ENCODE measurements around the gene RABEP2. TPM values are rescaled to one million over a fixed set of nuclear protein-coding genes. Genes with fewer than 3 reads are reported as not detected.

RABEP2 gene
- total and polyA plus RNA-seq, 2 experiments from 2014 or later, result 11.8 to 27.2 TPM

DNA sequence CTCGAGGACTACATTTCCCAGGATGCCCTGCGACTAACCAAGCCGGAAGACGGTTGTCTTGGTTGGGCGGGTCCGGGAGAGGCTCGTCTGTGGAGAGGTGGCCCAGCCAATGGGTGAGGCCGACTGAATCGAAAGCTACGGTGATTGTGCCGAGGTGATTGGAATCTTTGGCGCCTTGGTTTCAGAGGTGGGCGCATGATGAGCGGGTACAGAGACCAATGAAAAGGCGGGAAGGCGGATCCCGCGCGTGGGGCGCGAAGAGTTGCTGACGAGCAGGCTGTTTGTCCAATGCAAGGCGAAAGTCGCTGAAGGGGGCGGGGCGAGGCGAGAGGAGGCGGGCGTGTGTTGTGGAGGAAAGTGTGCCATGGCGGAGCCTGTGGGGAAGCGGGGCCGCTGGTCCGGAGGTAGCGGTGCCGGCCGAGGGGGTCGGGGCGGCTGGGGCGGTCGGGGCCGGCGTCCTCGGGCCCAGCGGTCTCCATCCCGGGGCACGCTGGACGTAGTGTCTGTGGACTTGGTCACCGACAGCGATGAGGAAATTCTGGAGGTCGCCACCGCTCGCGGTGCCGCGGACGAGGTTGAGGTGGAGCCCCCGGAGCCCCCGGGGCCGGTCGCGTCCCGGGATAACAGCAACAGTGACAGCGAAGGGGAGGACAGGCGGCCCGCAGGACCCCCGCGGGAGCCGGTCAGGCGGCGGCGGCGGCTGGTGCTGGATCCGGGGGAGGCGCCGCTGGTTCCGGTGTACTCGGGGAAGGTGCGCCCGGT, 25.8 kb upstream of the RABEP2 start, which contains the start of gene NFATC2IP (continued):
- TF ChIP-seq, protein P1, sequence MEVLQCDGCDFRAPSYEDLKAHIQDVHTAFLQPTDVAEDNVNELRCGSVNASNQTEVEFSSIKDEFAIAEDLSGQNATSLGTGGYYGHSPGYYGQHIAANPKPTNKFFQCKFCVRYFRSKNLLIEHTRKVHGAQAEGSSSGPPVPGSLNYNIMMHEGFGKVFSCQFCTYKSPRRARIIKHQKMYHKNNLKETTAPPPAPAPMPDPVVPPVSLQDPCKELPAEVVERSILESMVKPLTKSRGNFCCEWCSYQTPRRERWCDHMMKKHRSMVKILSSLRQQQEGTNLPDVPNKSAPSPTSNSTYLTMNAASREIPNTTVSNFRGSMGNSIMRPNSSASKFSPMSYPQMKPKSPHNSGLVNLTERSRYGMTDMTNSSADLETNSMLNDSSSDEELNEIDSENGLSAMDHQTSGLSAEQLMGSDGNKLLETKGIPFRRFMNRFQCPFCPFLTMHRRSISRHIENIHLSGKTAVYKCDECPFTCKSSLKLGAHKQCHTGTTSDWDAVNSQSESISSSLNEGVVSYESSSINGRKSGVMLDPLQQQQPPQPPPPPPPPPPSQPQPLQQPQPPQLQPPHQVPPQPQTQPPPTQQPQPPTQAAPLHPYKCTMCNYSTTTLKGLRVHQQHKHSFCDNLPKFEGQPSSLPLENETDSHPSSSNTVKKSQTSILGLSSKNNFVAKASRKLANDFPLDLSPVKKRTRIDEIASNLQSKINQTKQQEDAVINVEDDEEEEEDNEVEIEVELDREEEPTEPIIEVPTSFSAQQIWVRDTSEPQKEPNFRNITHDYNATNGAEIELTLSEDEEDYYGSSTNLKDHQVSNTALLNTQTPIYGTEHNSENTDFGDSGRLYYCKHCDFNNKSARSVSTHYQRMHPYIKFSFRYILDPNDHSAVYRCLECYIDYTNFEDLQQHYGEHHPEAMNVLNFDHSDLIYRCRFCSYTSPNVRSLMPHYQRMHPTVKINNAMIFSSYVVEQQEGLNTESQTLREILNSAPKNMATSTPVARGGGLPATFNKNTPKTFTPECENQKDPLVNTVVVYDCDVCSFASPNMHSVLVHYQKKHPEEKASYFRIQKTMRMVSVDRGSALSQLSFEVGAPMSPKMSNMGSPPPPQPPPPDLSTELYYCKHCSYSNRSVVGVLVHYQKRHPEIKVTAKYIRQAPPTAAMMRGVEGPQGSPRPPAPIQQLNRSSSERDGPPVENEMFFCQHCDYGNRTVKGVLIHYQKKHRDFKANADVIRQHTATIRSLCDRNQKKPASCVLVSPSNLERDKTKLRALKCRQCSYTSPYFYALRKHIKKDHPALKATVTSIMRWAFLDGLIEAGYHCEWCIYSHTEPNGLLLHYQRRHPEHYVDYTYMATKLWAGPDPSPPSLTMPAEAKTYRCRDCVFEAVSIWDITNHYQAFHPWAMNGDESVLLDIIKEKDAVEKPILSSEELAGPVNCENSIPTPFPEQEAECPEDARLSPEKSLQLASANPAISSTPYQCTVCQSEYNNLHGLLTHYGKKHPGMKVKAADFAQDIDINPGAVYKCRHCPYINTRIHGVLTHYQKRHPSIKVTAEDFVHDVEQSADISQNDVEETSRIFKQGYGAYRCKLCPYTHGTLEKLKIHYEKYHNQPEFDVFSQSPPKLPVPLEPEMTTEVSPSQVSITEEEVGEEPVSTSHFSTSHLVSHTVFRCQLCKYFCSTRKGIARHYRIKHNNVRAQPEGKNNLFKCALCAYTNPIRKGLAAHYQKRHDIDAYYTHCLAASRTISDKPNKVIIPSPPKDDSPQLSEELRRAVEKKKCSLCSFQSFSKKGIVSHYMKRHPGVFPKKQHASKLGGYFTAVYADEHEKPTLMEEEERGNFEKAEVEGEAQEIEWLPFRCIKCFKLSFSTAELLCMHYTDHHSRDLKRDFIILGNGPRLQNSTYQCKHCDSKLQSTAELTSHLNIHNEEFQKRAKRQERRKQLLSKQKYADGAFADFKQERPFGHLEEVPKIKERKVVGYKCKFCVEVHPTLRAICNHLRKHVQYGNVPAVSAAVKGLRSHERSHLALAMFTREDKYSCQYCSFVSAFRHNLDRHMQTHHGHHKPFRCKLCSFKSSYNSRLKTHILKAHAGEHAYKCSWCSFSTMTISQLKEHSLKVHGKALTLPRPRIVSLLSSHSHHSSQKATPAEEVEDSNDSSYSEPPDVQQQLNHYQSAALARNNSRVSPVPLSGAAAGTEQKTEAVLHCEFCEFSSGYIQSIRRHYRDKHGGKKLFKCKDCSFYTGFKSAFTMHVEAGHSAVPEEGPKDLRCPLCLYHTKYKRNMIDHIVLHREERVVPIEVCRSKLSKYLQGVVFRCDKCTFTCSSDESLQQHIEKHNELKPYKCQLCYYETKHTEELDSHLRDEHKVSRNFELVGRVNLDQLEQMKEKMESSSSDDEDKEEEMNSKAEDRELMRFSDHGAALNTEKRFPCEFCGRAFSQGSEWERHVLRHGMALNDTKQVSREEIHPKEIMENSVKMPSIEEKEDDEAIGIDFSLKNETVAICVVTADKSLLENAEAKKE (CRISPR knock-in tag; IDR thresholded peaks at IDR 0.05), result no peak
- TF ChIP-seq, protein P2, sequence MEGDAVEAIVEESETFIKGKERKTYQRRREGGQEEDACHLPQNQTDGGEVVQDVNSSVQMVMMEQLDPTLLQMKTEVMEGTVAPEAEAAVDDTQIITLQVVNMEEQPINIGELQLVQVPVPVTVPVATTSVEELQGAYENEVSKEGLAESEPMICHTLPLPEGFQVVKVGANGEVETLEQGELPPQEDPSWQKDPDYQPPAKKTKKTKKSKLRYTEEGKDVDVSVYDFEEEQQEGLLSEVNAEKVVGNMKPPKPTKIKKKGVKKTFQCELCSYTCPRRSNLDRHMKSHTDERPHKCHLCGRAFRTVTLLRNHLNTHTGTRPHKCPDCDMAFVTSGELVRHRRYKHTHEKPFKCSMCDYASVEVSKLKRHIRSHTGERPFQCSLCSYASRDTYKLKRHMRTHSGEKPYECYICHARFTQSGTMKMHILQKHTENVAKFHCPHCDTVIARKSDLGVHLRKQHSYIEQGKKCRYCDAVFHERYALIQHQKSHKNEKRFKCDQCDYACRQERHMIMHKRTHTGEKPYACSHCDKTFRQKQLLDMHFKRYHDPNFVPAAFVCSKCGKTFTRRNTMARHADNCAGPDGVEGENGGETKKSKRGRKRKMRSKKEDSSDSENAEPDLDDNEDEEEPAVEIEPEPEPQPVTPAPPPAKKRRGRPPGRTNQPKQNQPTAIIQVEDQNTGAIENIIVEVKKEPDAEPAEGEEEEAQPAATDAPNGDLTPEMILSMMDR (conservative IDR thresholded peaks at IDR 0.05; ENCODE audit: low read depth in 2 of 2), result no peak
- no peak for TF ChIP-seq JUNB (IDR thresholded peaks at IDR 0.05; ENCODE audit: unreplicated experiment)
- TF ChIP-seq ZNF114 (CRISPR knock-in tag; IDR thresholded peaks at IDR 0.05), result no peak
- no peak for TF ChIP-seq ZNF331 (CRISPR knock-in tag; IDR thresholded peaks at IDR 0.05; ENCODE audit: low read depth)
- TF ChIP-seq EZH2 (IDR thresholded peaks at IDR 0.05; ENCODE audit: low read depth, unreplicated experiment), result no peak

DNA sequence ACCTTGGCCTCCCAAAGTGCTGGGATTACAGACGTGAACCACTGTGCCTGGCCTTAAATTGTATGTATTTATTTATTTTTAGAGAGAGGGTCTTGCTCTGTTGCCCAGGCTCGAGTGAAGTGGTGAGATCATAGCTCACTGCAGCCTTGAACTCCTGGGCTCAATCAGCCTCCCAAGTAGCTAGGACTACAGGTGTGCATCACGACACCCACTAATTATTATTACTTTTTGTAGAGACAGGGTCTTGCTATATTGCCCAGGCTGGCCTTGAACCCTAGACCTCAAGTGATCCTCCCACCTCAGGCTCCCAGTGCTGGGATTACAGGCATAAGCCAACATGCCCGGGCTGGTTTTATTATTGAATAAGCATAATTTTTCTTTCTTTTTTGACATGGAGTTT, 21.6 kb upstream of the RABEP2 start:
- Histone ChIP-seq H4K20me1 (replicated peaks; ENCODE audit: insufficient read depth) (no peaks in the 10 kb centered on the region), H3K79me2 (replicated peaks; ENCODE audit: insufficient read depth) (peaks cover 7% of the 10 kb centered on the region), H3K4me1 (ENCODE audit: insufficient read depth) (no peaks in the 10 kb centered on the region), H2AFZ (no peak overlapping the region), H3F3A (replicated peaks; ENCODE audit: low read depth) (peaks cover 2% of the 10 kb centered on the region; the same call in 1 of the 2 replicates), H3K4me3 (no peak overlapping the region), H3K27me3 (ENCODE audit: insufficient read depth) (no peaks in the 10 kb centered on the region), H3K27ac (ENCODE audit: low read depth) (no peak overlapping the region), H3K4me2 (no peak overlapping the region), H3K36me3 (ENCODE audit: insufficient read depth) (no peaks in the 10 kb centered on the region), H3K9me2 (ENCODE audit: insufficient read depth) (no peaks in the 10 kb centered on the region)
- H3K4me1 Mint-ChIP-seq, result peaks cover 7% of the 10 kb centered on the region; the same call in 2 of the 3 replicates
- H3K36me3 Mint-ChIP-seq (ENCODE audit: low read depth), result peaks cover 8% of the 10 kb centered on the region; the same call in 2 of the 3 replicates
- H3K27me3 Mint-ChIP-seq (ENCODE audit: insufficient read depth, low read depth, poor library complexity), result peaks cover 18% of the 10 kb centered on the region
- TF ChIP-seq EZH2phosphoT487 (IDR thresholded peaks at IDR 0.05; ENCODE audit: unreplicated experiment) (no peak), ZNF331 (CRISPR knock-in tag; IDR thresholded peaks at IDR 0.05; ENCODE audit: low read depth) (no peak), ZNF114 (CRISPR knock-in tag; IDR thresholded peaks at IDR 0.05) (no peak), STAT1 (IDR thresholded peaks at IDR 0.05; ENCODE audit: unreplicated experiment) (no peak)
- TF ChIP-seq, protein P3, sequence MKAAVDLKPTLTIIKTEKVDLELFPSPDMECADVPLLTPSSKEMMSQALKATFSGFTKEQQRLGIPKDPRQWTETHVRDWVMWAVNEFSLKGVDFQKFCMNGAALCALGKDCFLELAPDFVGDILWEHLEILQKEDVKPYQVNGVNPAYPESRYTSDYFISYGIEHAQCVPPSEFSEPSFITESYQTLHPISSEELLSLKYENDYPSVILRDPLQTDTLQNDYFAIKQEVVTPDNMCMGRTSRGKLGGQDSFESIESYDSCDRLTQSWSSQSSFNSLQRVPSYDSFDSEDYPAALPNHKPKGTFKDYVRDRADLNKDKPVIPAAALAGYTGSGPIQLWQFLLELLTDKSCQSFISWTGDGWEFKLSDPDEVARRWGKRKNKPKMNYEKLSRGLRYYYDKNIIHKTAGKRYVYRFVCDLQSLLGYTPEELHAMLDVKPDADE (IDR thresholded peaks at IDR 0.05), result no peak
- TF ChIP-seq, protein P2 (conservative IDR thresholded peaks at IDR 0.05; ENCODE audit: low read depth in 2 of 2), result no peak
- no peak for DNase-seq (ENCODE audit: low spot score)
- no peaks in the 10 kb centered on the region; the same call in 2 of the 3 replicates for H3K9me3 Mint-ChIP-seq
- no peak for ATAC-seq
- H3K27ac Mint-ChIP-seq, result no peak overlapping the region
- H3K4me3 Mint-ChIP-seq, result no peak overlapping the region
